WTC11 (cell line): ENCODE measurements around the gene GAL3ST2. TPM values are rescaled to one million over a fixed set of nuclear protein-coding genes. Genes with fewer than 3 reads are reported as not detected.

Experiments used
- ATAC-seq: fragments of 200-7000 bp; cut with Tn5 transposase; 2 replicates; pipeline ENCODE4 v1.10.0; 2021; ENCODE audit warnings: mild to moderate bottlenecking, moderate library complexity
- CTCF ChIA-PET: fragments of 300-600 bp; sonication (Branson Sonifier 250); formaldehyde crosslinking; loops from one replicate; lab custom pipeline; 2021; ENCODE audit warnings: antibody characterized with exemption; lab: Charles Lee
- POLR2A ChIA-PET: fragments of 350-600 bp; sonication (Branson Sonifier 250); formaldehyde crosslinking; loops from one replicate; lab custom pipeline; 2021; ENCODE audit warnings: antibody characterized with exemption; lab: Charles Lee
- DNase-seq: peaks from one replicate; pipeline ENCODE4 v3.0.0; 2021; ENCODE audit warnings: low spot score
- H3K27ac Mint-ChIP-seq: 2 replicates; pipeline ENCODE4 v1.8.0; 2021; ENCODE audit warnings: mixed read lengths
- H3K27me3 Mint-ChIP-seq: 2 replicates; pipeline ENCODE4 v1.8.0; 2021; ENCODE audit warnings: low read depth, mild to moderate bottlenecking, moderate library complexity, mixed read lengths
- H3K36me3 Mint-ChIP-seq: 2 replicates; pipeline ENCODE4 v1.8.0; 2021; ENCODE audit warnings: mixed read lengths
- H3K4me1 Mint-ChIP-seq: 2 replicates; pipeline ENCODE4 v1.8.0; 2022; ENCODE audit warnings: mixed read lengths
- H3K4me3 Mint-ChIP-seq: 2 replicates; pipeline ENCODE4 v1.8.0; 2021; ENCODE audit warnings: mild to moderate bottlenecking, moderate library complexity, mixed read lengths
- H3K9me3 Mint-ChIP-seq: 2 replicates; pipeline ENCODE4 v1.8.0; 2021; ENCODE audit warnings: mixed read lengths
- AFF4 ChIP-seq: sonication (generic); formaldehyde crosslinking; IDR thresholded peaks from 2 replicates; pipeline ENCODE4 v1.8.1; 2023; ENCODE audit warnings: mild to moderate bottlenecking, missing genetic modification reagents, borderline replicate concordance
- CBFB ChIP-seq: sonication (generic); formaldehyde crosslinking; IDR thresholded peaks from 2 replicates; pipeline ENCODE4 v1.8.1; 2022; ENCODE audit warnings: mild to moderate bottlenecking, low read depth, missing genetic modification reagents
- CDX4 ChIP-seq: fragments of 250-450 bp; sonication (Bioruptor Pico); IDR thresholded peaks from 2 replicates; pipeline ENCODE4 v1.9.0; 2021; ENCODE audit warnings: moderate library complexity, mild to moderate bottlenecking, inconsistent platforms, borderline replicate concordance
- CREB1 ChIP-seq: sonication (generic); formaldehyde crosslinking; IDR thresholded peaks from 2 replicates; pipeline ENCODE4 v1.8.0; 2023; ENCODE audit warnings: mild to moderate bottlenecking, missing genetic modification reagents
- CTCF ChIP-seq: fragments of 200-600 bp; IDR thresholded peaks from 2 replicates; pipeline ENCODE4 v1.8.0; 2022; ENCODE audit warnings: antibody characterized with exemption
- ETV6 ChIP-seq: sonication (generic); formaldehyde crosslinking; IDR thresholded peaks from 2 replicates; pipeline ENCODE4 v1.8.1; 2022; ENCODE audit warnings: mild to moderate bottlenecking, missing genetic modification reagents
- GABPB1 ChIP-seq: sonication (generic); formaldehyde crosslinking; IDR thresholded peaks from 2 replicates; pipeline ENCODE4 v1.8.1; 2023; ENCODE audit warnings: mild to moderate bottlenecking, missing genetic modification reagents
- MAX ChIP-seq: sonication (generic); formaldehyde crosslinking; IDR thresholded peaks from 2 replicates; pipeline ENCODE4 v1.8.0; 2022; ENCODE audit warnings: mild to moderate bottlenecking, missing genetic modification reagents
- MLX ChIP-seq: sonication (generic); formaldehyde crosslinking; IDR thresholded peaks from 2 replicates; pipeline ENCODE4 v1.8.1; 2023; ENCODE audit warnings: mild to moderate bottlenecking, missing genetic modification reagents, moderate library complexity
- PREB ChIP-seq: sonication (generic); formaldehyde crosslinking; IDR thresholded peaks from 2 replicates; pipeline ENCODE4 v1.8.1; 2022; ENCODE audit warnings: mild to moderate bottlenecking, missing genetic modification reagents, moderate library complexity, borderline replicate concordance
- SOX15 ChIP-seq: fragments of 250-450 bp; sonication (Bioruptor Pico); IDR thresholded peaks from 2 replicates; pipeline ENCODE4 v1.9.0; 2021; ENCODE audit warnings: mild to moderate bottlenecking
- TCF7 ChIP-seq: sonication (generic); formaldehyde crosslinking; IDR thresholded peaks from 2 replicates; pipeline ENCODE4 v1.8.0; 2022; ENCODE audit warnings: mild to moderate bottlenecking, low read depth, missing genetic modification reagents, moderate library complexity
- ZNF232 ChIP-seq: sonication (generic); formaldehyde crosslinking; IDR thresholded peaks from 2 replicates; pipeline ENCODE4 v1.8.0; 2022; ENCODE audit warnings: mild to moderate bottlenecking, missing genetic modification reagents
- ZNF423 ChIP-seq: fragments of 250-450 bp; sonication (Bioruptor Pico); IDR thresholded peaks from 2 replicates; pipeline ENCODE4 v2.1.2; 2022; ENCODE audit warnings: mild to moderate bottlenecking, moderate library complexity
- ZNF425 ChIP-seq: fragments of 250-450 bp; sonication (Bioruptor Pico); conservative IDR thresholded peaks from 2 replicates; pipeline ENCODE4 v1.9.0; 2021; ENCODE audit warnings: mild to moderate bottlenecking
- total RNA-seq: library from RNA; stranded (reverse); gene quantifications from 3 replicates; pipeline ENCODE4 v1.2.3, GENCODE V29; 2021
- TF ChIP-seq, protein P1 (sequence below): fragments of 250-450 bp; sonication (Bioruptor Pico); IDR thresholded peaks from 2 replicates; pipeline ENCODE4 v1.8.0; 2021; ENCODE audit warnings: mild to moderate bottlenecking
- TF ChIP-seq, protein P2 (sequence below): sonication (generic); formaldehyde crosslinking; IDR thresholded peaks from 2 replicates; pipeline ENCODE4 v1.8.1; 2023; ENCODE audit warnings: mild to moderate bottlenecking, missing genetic modification reagents, moderate library complexity
- TF ChIP-seq, protein P3 (sequence below): sonication (generic); formaldehyde crosslinking; IDR thresholded peaks from 2 replicates; pipeline ENCODE4 v1.8.1; 2022; ENCODE audit warnings: mild to moderate bottlenecking, moderate library complexity, missing genetic modification reagents

Gene GAL3ST2
- total RNA-seq, 1 experiment from 2014 or later: 0.98 TPM

- H3K4me1 Mint-ChIP-seq: peaks cover 12% of the 10 kb centered on the region
- no peaks in the 10 kb centered on the region for H3K9me3 Mint-ChIP-seq
- no peak overlapping the region for H3K27ac Mint-ChIP-seq
- H3K36me3 Mint-ChIP-seq: no peaks in the 10 kb centered on the region
- POLR2A ChIA-PET: no interaction called here
- no peaks in the 10 kb centered on the region for H3K27me3 Mint-ChIP-seq
- no peak overlapping the region for H3K4me3 Mint-ChIP-seq
- CTCF ChIA-PET: interaction anchor here (1.8 kb wide), 1 partner anchor 108 kb away, joined by 4 read pairs; no protein-coding TSS in a partner anchor
- DNase-seq (peak; percentile 15), ATAC-seq (peak; percentile 15)
- TF ChIP-seq GABPB1 (CRISPR knock-in tag) (peak; percentile 87), CTCF (no peak), ZNF423 (CRISPR knock-in tag) (peak; percentile 66)
Measured at GRCh38 chr2:241770185-241770935, 6.3 kb upstream of the GAL3ST2 start.

DNA sequence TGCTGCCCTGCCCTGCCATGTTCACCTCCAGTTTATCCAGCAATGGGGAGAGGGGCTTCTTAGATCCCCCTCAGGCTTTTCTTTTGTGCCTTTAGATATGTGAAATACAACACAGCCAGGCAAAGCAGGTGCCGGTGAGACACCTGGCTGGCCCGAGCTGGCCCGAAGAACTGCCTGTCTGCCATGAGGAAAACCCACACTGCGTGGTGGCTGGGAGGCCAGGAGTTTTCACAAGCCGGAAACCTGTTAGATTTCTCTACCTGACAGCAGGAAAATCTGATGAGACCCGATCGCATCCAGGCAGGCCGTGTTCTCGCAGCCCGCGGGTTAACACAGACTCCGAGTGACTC, 5.7 kb upstream of the GAL3ST2 start:
- Mint-ChIP-seq H3K9me3 (no peaks in the 10 kb centered on the region), H3K4me1 (peaks cover 12% of the 10 kb centered on the region), H3K4me3 (no peak overlapping the region), H3K36me3 (no peaks in the 10 kb centered on the region)
- CTCF ChIA-PET: interaction anchor here (1.8 kb wide), 1 partner anchor 107 kb away, joined by 4 read pairs; no protein-coding TSS in a partner anchor
- POLR2A ChIA-PET: no interaction called here
- no peak for DNase-seq
- no peak for TF ChIP-seq MLX (CRISPR knock-in tag)
- TF ChIP-seq ZNF232 (CRISPR knock-in tag): no peak
- TF ChIP-seq CDX4 (CRISPR knock-in tag): no peak
- TF ChIP-seq ZNF425 (CRISPR knock-in tag): no peak
- TF ChIP-seq, protein P1, sequence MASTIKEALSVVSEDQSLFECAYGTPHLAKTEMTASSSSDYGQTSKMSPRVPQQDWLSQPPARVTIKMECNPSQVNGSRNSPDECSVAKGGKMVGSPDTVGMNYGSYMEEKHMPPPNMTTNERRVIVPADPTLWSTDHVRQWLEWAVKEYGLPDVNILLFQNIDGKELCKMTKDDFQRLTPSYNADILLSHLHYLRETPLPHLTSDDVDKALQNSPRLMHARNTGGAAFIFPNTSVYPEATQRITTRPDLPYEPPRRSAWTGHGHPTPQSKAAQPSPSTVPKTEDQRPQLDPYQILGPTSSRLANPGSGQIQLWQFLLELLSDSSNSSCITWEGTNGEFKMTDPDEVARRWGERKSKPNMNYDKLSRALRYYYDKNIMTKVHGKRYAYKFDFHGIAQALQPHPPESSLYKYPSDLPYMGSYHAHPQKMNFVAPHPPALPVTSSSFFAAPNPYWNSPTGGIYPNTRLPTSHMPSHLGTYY (CRISPR knock-in tag): no peak
- no peak for TF ChIP-seq TCF7 (CRISPR knock-in tag)
- TF ChIP-seq CBFB (CRISPR knock-in tag): no peak
- TF ChIP-seq MAX (CRISPR knock-in tag): no peak
- TF ChIP-seq PREB: no peak
- no peak for TF ChIP-seq AFF4 (CRISPR knock-in tag)
- no peak for TF ChIP-seq SOX15 (CRISPR knock-in tag)
- no peak for TF ChIP-seq ETV6 (CRISPR knock-in tag)
- no peak for TF ChIP-seq CREB1 (CRISPR knock-in tag)
- TF ChIP-seq, protein P2, sequence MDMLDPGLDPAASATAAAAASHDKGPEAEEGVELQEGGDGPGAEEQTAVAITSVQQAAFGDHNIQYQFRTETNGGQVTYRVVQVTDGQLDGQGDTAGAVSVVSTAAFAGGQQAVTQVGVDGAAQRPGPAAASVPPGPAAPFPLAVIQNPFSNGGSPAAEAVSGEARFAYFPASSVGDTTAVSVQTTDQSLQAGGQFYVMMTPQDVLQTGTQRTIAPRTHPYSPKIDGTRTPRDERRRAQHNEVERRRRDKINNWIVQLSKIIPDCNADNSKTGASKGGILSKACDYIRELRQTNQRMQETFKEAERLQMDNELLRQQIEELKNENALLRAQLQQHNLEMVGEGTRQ (CRISPR knock-in tag): no peak
- TF ChIP-seq, protein P3, sequence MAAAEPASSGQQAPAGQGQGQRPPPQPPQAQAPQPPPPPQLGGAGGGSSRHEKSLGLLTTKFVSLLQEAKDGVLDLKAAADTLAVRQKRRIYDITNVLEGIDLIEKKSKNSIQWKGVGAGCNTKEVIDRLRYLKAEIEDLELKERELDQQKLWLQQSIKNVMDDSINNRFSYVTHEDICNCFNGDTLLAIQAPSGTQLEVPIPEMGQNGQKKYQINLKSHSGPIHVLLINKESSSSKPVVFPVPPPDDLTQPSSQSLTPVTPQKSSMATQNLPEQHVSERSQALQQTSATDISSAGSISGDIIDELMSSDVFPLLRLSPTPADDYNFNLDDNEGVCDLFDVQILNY (CRISPR knock-in tag): no peak
- TF ChIP-seq, all 79 proteins: peak for 0
- Mint-ChIP-seq H3K27ac (peak overlapping the region; percentile 60; the same call in 1 of the 2 replicates), H3K27me3 (no peaks in the 10 kb centered on the region)
- no peak for ATAC-seq
